DMS153 (cell line): Measurements from ENCODE around the gene GRB2.
"Not testable (repeated sequence)": the region's sequence is repeated elsewhere in the genome, so short reads cannot be mapped to it uniquely, and the experiment has no call there.

Experiments used
- DNase-seq: peaks from one replicate; lab custom pipeline; 2025; lab: John Stamatoyannopoulos, UW

GRB2 gene

DNA sequence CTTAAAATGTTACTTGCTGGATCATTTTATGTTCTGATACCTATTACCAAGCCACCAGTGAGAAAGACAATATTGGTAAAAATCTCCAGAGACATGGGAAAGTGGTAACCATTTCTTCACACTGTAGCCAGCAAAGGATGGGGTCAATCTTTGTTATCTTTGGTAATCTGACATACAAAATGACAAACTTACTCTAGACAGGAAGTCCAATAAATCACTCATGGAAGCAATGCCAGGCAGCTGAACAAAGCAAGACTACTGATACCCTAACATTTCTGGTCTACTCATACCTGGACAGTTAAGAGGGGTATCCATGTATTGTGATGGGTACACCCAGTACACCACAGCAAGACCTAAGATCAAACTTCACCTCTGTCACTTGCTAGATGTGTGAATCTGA is 19.0 kb downstream of the GRB2 start:
- no peak for DNase-seq

DNA sequence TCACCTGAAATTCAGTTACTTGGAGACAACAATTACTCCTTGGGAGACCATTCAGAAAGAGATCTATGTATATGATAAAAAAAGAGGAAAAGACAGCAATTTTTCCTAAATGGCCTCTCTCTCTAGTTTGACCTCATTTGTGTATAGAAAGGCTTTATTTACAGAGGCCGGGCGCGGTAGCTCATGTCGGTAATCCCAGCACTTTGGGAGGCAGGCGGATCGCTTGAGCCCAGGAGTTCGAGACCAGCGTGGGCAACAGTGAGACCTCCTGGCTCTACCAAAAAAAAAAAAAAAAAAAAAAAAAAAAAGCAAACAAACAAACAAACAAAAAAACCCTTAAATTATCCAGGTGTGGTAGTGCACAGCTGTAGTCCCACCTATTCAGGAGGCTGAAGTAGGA is 20.7 kb downstream of the GRB2 start:
- no peak for DNase-seq

DNA sequence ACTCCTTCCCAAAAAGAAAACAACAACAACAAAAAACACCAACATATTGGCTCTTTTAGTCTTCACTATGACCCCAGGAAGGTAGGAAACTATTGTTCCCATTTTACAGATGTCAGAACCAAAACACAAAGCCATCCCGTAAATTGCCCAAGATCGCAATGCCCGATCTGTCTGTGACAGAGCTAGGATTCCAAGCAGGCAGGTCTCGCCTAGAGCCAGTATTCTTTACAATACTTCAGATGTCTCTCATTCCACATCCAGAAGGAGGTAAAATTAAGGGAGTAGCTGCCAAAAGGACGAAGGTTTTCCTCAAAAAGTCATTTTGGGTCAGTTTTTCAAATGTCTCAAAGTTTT is 21.7 kb downstream of the GRB2 start:
- no peak for DNase-seq

DNA sequence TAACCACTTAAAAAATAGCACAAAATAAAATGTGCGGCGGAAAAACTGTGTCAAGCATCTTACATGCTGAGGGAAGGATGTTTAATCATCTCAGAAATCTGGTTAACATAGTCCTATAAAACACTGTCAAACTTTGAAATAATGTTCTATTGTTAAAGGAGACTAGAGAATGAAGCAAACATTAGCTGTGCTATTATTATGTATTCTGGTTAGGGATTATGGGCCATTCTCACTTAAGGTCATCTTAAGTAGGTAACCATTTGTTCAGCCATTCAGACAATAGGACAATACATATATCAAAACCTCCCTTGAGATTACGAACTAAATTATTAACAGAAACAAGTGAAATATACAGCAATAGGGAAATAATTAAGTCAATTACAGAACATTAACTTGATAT is 24.7 kb downstream of the GRB2 start:
- no peak for DNase-seq

DNA sequence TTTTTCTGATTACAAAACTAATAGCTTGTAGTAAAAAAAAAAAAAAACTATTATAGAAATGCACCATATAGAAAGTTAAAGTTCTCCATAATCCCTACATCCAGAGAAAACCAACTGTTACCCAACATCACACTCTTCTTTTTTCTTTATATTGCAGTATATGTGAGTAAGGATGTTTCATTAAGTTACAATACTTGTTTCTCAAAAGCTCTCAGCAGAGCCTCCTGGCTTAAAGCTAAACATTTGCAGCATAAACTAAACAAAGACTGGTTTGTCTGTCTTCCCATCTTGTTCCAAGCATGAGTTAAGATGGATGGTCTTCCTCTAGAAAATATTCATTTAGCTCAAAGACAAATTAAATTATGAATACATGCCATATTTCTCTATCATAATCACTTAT is 25.2 kb downstream of the GRB2 start:
- DNase-seq, result no peak

DNA sequence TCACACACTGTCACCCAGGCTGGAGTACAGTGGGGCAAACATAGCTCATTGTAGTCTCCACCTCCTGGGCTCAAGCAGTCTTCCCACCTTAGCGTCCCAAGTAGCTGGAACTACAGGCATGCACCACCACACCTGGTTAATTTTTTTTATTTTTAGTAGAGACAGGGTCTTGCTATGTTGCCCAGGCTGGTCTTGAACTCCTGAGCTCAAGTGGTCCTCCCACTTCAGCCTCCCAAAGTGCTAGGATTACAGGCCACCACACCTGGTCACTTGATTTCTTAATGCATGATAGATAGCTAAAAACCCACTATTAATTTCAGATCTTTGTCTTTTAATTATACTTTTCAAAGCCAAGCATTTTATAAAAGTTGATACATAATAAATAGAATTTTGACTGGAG is 26.1 kb downstream of the GRB2 start:
- not testable (repeated sequence) for DNase-seq

DNA sequence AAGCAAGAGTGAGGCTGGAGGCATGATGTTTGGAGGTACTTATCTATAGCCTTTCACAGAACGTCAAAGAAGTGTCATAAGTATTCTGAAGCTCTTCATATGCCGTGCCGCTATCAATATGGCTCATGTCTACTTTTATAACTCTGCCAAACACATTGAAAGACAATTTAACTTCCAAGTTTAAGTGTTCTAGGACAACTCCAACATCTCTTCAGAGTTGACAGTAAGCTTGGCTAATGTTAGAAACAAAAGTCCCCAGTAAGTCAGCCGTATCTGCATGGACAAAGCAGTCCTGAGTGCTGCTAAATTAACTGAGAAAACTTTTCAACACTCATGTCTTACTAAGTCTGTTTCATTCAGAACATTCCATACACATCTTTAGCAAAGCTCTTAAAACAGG is 32.2 kb downstream of the GRB2 start:
- no peak for DNase-seq

DNA sequence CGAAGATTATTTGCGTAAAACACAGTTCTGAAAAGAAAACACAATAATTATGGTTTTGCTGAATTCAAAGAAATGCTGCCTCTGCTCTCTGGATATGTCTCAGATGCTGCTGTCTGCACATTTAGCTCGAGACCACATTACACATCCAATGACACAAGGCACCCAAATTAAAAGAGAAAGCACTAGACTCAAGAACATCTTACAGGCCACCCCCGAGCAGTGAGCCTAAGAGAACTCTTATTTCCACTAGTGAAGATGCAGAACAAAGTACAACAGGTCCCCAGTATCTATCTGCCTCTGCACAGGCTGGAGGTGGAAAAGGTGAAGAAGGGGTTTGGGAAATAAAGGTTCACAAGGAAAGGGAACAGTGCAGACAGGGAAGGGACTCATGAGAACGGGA is 33.5 kb downstream of the GRB2 start:
- no peak for DNase-seq

DNA sequence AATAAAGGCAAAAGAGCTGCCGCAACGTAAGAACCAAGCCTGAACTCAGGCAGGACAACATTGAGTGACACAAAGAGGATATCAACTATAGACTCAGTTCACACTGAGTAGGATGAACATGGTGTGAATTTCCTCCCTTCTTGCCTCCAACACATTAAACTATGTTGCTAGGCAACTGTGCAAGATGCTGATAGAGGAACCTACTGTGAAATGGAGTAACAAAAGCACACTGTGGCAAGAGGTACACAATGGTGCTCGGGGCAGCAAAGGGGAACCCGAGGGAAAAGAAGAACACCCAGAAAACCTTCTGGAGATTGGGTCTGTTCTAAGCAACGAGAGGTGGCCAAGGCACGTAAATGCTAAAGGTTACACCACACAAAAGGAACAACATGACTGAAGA is 34.1 kb downstream of the GRB2 start:
- no peak for DNase-seq

DNA sequence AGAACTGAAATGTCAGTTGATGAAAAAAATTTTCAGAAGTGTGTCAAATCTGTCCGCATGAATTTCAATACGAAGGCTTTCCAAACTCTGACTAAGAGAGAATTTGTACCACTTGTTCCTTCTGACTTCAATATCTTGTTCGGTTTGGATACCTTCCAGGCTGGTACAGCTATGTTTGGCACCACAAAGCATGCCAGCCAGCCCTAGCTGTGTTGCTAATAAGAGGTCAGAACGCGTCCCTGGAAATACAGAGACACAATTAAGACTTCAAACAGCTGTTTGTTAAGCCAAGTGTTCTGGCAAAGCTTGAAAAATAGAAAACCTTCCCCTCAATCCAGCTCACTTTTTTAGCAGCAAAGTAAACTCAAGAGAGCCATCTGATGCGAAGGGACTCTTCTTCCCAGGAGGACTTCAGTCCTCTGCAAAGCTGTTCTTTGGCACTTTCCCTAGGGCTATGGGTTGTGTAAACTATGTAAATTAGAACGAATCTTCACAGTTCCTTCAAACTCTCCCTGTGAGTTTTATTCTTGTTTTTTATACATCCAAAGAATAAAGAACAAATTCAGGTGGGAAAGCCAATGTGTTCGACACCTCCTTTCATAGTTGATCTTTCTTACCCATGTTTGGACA is 35.1 kb downstream of the GRB2 start:
- DNase-seq, result no peak

DNA sequence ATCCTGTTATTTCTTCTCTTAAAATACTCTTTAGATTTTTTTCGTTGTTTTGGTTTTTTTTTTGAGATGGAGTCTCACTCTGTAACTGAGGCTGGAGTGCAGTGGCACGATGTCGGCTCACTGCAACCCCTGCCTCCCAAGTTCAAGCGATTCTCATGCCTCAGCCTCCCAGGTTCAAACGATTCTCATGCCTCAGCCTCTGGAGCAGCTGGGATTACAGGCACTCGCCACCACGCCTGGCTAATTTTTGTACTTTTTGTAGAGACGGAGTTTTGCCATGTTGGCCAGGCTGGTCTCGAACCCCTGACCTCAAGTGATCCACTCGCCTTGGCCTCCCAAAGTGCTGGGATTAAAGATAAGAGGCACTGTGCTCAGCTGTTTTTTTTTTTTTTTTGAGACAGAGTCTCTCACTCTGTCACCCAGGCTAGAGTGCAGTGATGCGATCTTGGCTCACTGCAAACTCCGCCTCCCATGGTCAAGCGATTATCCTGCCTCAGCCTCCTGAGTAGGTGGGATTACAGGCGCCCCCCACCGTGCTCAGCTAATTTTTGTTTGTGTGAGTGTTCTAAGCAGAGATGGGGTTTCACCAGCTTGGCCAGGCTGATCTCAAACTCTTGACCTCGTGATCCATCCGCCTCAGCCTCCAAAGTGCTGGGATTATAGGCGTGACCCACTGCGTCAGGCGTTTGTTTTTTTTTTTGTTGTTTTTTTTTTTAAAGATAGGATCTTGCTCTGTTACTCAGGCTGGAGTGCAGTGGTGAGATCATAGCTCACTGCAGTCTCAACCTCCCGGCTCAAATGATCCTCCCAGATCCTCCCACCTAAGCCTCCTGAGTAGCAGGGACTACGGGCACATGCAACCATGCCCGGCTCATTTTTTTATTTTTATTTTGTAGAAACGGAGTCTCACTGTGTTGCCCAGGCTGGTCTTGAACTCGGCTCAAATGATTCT is 37.4 kb downstream of the GRB2 start:
- DNase-seq, result not testable (repeated sequence)

DNA sequence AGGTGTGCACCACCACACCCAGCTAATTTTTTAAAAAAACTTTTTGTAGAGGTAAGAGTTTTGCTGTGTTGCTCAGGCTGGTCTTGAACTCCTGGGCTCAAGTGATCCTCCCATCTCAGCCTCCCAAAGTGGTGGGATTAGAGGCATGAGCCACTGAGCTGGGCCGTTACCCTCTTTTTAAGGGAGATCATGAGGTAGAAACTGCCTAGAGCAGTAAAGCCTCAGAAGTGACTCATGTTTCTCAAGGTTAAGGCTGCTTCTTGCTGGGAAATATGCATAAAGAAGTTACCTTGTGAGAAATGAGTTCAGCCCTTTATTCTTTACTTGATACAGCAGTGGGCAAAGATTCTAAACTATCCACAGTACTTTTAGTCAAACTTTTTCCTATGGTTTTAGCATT is 38.2 kb downstream of the GRB2 start:
- no peak for DNase-seq

DNA sequence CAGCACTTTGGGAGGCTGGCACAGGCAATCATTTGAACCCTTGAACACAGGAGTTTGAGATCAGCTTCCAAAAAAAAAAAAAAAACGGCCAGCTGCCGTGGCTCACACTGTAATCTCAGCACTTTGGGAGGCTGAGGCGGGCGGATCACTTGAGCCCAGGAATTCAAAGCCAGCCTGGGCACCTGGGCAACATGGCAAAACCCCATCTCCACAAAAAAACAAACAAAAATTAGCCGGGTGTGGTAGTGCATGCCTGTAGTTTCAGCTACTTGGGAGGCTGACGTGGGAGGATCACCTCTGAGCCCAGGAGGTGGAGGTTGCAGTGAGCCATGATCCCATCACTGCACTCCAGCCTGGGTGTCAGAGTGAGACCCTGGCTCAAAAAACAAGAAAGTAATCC is 39.0 kb downstream of the GRB2 start:
- DNase-seq, result no peak

DNA sequence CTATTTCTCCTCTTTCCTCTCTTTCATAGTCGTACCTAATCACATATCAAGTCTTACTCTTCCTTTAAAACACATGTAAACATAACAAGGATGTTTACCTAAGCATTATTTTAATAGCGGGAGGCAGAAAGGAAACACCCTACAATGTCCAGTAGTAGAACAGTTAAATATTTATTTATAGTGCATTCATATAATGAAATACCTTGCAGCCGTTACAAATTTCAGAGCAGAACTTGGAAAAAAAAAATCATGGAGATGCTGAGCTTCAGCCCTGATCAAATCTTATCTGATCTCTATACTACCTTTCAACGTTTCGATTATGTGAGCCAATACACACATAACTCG is 39.6 kb downstream of the GRB2 start:
- DNase-seq, result no peak

DNA sequence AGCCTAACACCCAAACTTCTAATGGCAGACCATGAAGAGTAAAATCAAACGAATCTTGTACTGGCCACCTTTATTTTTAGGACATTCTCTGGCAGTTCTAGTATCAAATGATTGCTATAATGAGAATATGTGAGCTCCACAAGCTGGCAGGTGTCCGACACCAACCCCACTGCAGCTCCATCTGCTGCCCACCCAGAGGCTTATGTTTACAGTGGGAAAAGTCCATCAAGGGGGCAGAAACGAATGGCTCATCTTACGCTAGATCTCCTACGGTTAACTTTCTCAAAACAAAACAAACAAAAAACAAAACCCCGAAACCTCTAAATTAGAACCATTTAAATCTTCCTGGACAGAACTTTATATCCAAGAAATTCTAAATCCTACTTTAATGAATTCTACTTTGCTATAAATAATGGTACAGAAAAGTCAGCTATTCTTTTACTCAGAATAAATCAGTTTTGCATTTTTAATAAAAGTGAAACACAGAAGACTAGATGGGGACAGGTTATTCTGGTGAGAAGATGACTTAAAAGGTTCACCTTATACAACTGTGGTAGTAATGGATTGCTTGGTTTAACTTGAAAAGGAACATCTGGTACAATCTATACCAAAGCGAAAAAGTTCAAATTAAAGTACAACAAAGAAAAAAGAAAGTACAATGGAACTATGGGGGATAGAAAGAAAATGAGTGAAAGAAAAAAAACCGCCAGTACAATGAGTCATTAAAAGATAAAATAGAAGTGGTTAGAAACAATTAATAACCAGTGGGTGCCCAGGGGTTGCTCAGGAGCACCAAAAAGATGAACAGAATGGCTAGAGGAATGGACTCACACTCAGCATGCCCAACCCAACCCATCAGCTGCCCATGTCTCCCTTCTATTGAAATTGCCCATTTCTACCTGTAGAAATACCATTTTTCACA is 40.2 kb downstream of the GRB2 start:
- DNase-seq, result no peak

DNA sequence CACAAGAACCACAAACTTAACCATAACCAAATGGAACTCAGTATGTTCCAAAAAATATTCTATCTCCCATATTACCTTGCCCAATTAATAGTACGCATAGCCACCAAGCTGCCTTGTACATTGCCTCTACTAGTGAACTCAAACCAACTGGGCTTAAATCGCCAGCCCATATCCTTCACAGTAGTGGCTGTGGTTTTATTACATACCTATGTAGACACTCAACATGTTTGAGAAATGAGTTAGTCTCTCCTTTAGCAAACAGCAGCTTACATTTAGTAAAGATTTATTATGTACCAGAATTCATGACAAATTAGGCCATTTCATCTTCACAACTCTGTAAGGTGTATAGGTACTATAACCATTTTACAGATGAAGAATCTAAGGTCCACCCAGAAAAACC is 41.4 kb downstream of the GRB2 start:
- no peak for DNase-seq

DNA sequence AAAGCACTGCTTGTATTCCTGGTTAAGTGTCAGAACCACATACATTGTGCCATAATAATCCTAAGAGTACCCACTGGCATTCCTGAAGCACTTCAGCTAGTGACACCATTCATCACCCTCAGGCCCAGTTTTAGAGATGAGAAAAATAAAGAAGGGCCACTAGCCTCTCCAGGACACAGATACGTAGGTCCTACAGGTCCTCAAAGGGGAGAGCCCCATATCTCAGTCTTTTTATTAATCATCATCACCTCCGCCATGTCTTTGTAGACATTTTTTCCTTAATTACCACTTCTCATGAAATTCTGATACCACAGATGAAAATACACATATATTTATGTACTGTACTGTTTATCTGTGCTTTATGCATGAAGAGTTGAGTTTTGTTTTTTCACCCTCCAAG is 43.5 kb downstream of the GRB2 start:
- DNase-seq, result no peak

DNA sequence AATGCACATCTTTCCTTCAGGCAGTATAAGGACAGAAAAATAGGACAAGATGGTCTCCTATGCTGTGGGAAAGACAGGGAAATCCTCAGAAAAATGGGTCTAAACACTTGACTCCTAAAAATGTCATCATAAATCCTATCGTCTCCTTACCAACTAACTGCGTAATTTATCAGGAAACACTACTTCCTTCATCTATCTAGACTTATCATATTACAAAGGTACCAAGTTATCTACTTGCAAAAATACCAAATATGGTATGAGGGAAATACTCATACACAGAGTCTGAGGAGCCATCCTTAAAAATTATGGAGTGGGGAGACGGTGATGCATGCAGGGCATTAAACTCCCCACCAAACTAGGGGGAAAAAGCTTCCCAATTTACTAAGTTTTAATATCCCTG is 44.1 kb downstream of the GRB2 start:
- no peak for DNase-seq

DNA sequence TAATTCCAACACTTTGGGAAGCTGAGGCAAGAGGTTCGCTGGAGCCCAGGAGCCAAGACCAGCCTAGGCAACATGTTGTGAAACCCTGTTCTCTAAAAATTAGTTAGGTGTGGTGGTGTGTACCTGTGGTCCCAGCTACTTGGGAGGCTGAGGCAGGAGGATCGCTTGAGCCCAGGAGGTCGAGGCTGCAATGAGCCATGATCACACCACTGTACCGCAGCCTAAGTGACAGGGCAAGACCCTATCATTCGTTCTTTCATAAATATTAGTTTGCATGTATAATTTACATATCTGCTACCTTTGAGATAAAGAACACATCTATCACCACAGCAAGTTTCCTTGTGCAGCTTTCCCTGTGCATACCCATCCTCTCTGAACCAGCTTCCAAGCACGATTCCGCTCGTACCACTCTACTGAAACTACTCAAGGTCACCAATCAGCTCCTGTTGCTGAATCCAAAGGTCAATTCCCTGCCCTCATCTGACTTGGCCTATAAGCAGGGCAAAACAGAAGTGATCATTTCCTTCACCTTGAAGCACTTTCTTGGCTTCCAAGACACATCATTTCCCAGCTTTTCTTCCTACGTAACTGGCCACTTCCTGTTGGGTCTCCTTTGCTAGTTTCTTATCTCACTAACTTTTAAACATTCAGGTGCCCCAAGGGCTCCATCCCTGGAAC is 49.1 kb downstream of the GRB2 start:
- no peak for DNase-seq

DNA sequence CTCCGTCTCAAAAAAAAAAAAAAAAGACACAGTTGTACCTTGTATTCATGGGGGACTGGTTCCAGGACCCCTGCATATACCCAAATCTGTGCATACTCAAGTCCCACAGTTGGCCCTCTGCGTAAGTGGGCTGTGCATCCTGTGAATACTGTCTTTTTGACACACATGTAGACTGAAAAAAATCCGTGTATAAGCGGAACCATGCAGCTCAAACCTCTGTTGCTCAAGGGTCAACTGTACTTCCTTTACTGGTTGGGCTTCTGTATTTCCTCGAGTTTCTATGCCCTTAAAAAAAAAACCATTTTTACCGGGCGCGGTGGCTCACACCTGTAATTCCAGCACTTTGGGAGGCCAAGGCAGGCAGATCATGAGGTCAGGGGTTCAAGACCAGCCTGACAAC is 52.3 kb downstream of the GRB2 start:
- no peak for DNase-seq

DNA sequence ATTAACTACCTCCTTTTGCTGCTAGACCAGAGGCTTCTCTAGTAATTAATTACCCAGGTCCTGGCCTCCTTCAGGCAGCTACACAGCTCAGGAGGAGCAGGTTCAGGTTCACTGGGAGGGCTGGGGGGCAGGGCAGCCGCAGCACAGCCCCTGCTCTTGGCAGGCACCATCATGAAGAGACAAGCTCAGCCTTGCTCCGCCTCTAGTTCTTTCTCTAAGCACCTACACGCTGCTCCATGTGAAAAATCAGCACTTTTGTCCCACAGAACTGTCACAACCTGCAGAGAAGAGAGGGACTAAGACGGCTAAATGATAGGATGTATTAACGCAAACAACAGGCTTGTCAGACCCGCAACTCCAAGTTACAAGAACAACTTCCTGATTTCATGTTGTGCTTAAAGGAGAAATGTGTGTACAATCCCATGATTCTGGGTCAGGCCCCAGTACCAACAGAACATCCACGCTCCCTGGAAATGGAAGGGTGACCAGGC is 53.4 kb downstream of the GRB2 start:
- no peak for DNase-seq

DNA sequence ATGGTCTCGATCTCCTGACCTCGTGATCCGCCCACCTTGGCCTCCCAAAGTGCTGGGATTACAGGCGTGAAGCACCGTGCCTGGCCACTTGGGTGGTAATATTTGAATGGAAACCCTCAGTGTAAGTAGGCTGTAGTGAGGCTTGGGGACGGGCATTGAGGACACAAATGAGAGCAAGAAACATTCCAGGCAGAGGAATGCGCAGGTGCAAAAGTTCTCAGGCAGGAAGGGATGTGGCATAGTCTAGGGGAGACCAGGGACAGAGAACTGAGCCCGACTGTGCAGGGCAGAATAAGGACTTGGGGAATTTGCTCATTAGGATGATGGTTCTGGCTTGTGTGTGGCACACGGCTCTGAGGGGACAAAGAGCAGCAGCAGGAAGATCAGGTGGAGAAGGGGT is 54.8 kb downstream of the GRB2 start:
- DNase-seq, result no peak
